Measurements from ENCODE around the gene SERPINB5.

The SERPINB5 gene

DNA sequence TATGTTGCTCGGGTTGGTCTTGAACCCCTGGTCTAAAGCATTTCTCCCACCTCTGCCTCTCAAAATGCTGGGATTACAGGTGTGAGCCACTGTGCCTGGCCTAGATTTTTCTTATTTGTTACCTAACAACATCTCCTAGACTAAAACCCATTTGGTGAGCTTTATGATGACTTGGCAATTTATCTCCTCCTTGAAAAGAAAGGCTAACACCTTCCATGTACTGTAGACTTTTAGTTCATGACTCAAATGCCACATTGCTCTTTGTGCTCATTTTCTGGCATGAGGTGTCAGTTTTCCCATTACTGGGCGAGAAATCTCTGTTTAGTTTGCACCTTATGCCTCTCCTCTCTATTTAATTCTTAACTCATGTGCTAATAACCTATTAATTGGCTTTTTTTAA lies 12.3 kb upstream of the SERPINB5 start:
- H3K27ac ChIP-seq (ENCODE audit: insufficient read depth in 1 of 2, low read depth in 1 of 2, low read length in 2 of 2, poor library complexity in 1 of 2, severe bottlenecking in 2 of 2) = no peak overlapping the region
- H3K4me1 ChIP-seq (ENCODE audit: control extremely low read depth in 1 of 4, control insufficient read depth in 4 of 4, insufficient read depth in 4 of 4, low read length in 3 of 4) = no peaks in the 10 kb centered on the region
- no peaks in the 10 kb centered on the region for H3K36me3 ChIP-seq (ENCODE audit: control insufficient read depth in 4 of 4, insufficient read depth in 4 of 4, low read length in 3 of 4)
- H3K4me3 ChIP-seq (ENCODE audit: control insufficient read depth in 1 of 7, extremely low read depth in 1 of 7, insufficient read depth in 4 of 7, low read depth in 2 of 7, low read length in 6 of 7) = no peak overlapping the region
- CTCF ChIA-PET = interaction anchor here (0.7 kb wide), 1 partner anchor 28 kb away, joined by 3 read pairs; no protein-coding TSS in a partner anchor
- peak in 1 of 3 donors; percentile 4 for DNase-seq
- POLR2A ChIA-PET = no interaction called here
- H3K9me3 ChIP-seq (ENCODE audit: control extremely low read depth in 1 of 5, control insufficient read depth in 4 of 5, insufficient read depth in 2 of 5, low read depth in 1 of 5, low read length in 4 of 5) = peaks cover 0 to under 1% (median 0%) of the 10 kb centered on the region in 5 experiments
- no peaks in the 10 kb centered on the region for H3K27me3 ChIP-seq (replicated peaks in 2 of 5; ENCODE audit: control insufficient read depth in 4 of 5, insufficient read depth in 5 of 5, low read length in 4 of 5)
- WGBS (ENCODE audit: insufficient coverage) = 92% methylated on average over 2 of the region's 2 CpGs

DNA sequence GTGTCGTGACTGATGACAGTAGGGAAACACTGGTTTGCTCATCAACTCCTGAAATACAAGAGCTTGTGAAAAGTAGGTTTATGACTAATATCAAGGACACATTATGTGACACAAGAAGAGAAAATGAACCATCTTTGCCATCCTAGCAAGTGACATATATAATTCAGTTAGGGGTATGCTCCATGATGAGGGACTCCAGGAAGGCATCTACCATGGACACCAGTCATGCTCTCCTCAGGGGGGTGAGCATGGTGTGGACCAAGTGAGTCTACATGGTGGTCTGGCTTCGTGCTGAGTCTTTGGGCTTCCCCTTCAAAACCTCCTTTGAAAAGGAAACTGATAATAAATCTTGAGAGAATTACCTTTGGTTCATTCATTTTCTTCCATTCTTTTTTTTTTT lies 11.7 kb upstream of the SERPINB5 start:
- WGBS (ENCODE audit: insufficient coverage) = no CpG with 5 or more reads among the region's 2 CpGs
- CTCF ChIA-PET = no interaction called here

DNA sequence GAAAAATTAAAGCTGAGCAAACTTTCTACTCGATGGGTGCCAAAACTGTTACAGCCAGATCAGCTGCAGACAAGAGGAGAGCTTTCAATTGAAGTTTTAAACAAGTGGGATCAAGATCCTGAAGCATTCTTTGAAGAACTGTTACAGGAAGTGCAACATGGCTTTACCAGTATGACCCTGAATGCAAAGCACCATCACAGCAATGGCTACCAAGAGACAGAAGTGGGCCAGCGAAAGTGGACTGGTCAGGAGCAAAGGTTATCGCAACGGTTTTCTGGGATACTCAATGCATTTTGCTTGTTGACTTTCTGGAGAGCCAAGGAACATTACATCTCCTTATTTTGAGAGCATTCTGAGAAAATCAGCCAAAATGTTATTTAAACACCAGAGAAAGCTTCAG lies 9.1 kb upstream of the SERPINB5 start:
- Histone ChIP-seq H3K36me3 (ENCODE audit: control insufficient read depth in 4 of 4, insufficient read depth in 4 of 4, low read length in 3 of 4) (no peaks in the 10 kb centered on the region), H3K27ac (ENCODE audit: insufficient read depth in 1 of 2, low read depth in 1 of 2, low read length in 2 of 2, poor library complexity in 1 of 2, severe bottlenecking in 2 of 2) (no peak overlapping the region), H3K27me3 (replicated peaks in 2 of 5; ENCODE audit: control insufficient read depth in 4 of 5, insufficient read depth in 5 of 5, low read length in 4 of 5) (no peaks in the 10 kb centered on the region), H3K4me1 (ENCODE audit: control extremely low read depth in 1 of 4, control insufficient read depth in 4 of 4, insufficient read depth in 4 of 4, low read length in 3 of 4) (no peaks in the 10 kb centered on the region), H3K9me3 (ENCODE audit: control extremely low read depth in 1 of 5, control insufficient read depth in 4 of 5, insufficient read depth in 2 of 5, low read depth in 1 of 5, low read length in 4 of 5) (no peaks in the 10 kb centered on the region), H3K4me3 (ENCODE audit: control insufficient read depth in 1 of 7, extremely low read depth in 1 of 7, insufficient read depth in 4 of 7, low read depth in 2 of 7, low read length in 6 of 7) (no peak overlapping the region)
- ChIA-PET POLR2A (no interaction called here), CTCF (interaction anchor here (1.3 kb wide), 1 partner anchor 15 kb away, joined by 5 read pairs; no protein-coding TSS in a partner anchor)
- no peak for DNase-seq
- 100% methylated on average over 4 of the region's 4 CpGs for whole genome bisulfite sequencing (ENCODE audit: insufficient coverage)

More for the DNA sequence above, 11.7 kb upstream of the SERPINB5 start:
- no peaks in the 10 kb centered on the region for H3K27me3 ChIP-seq (replicated peaks in 2 of 5; ENCODE audit: control insufficient read depth in 4 of 5, insufficient read depth in 5 of 5, low read length in 4 of 5)
- POLR2A ChIA-PET = no interaction called here
- H3K27ac ChIP-seq (ENCODE audit: insufficient read depth in 1 of 2, low read depth in 1 of 2, low read length in 2 of 2, poor library complexity in 1 of 2, severe bottlenecking in 2 of 2) = no peak overlapping the region
- H3K4me3 ChIP-seq (ENCODE audit: control insufficient read depth in 1 of 7, extremely low read depth in 1 of 7, insufficient read depth in 4 of 7, low read depth in 2 of 7, low read length in 6 of 7) = no peak overlapping the region
- no peak for DNase-seq
- no peaks in the 10 kb centered on the region for H3K4me1 ChIP-seq (ENCODE audit: control extremely low read depth in 1 of 4, control insufficient read depth in 4 of 4, insufficient read depth in 4 of 4, low read length in 3 of 4)
- H3K36me3 ChIP-seq (ENCODE audit: control insufficient read depth in 4 of 4, insufficient read depth in 4 of 4, low read length in 3 of 4) = no peaks in the 10 kb centered on the region
- H3K9me3 ChIP-seq (ENCODE audit: control extremely low read depth in 1 of 5, control insufficient read depth in 4 of 5, insufficient read depth in 2 of 5, low read depth in 1 of 5, low read length in 4 of 5) = no peaks in the 10 kb centered on the region

- Histone ChIP-seq H3K27ac (ENCODE audit: insufficient read depth in 1 of 2, low read depth in 1 of 2, low read length in 2 of 2, poor library complexity in 1 of 2, severe bottlenecking in 2 of 2) (no peak overlapping the region), H3K27me3 (replicated peaks in 2 of 5; ENCODE audit: control insufficient read depth in 4 of 5, insufficient read depth in 5 of 5, low read length in 4 of 5) (no peaks in the 10 kb centered on the region), H3K4me1 (ENCODE audit: control extremely low read depth in 1 of 4, control insufficient read depth in 4 of 4, insufficient read depth in 4 of 4, low read length in 3 of 4) (no peaks in the 10 kb centered on the region), H3K4me3 (ENCODE audit: control insufficient read depth in 1 of 7, extremely low read depth in 1 of 7, insufficient read depth in 4 of 7, low read depth in 2 of 7, low read length in 6 of 7) (no peak overlapping the region), H3K36me3 (ENCODE audit: control insufficient read depth in 4 of 4, insufficient read depth in 4 of 4, low read length in 3 of 4) (no peaks in the 10 kb centered on the region), H3K9me3 (ENCODE audit: control extremely low read depth in 1 of 5, control insufficient read depth in 4 of 5, insufficient read depth in 2 of 5, low read depth in 1 of 5, low read length in 4 of 5) (no peaks in the 10 kb centered on the region)
- WGBS (ENCODE audit: insufficient coverage) = 100% methylated on average over 1 of the region's 3 CpGs
- no peak for DNase-seq
- ChIA-PET CTCF (interaction anchor here (1.3 kb wide), 1 partner anchor 15 kb away, joined by 5 read pairs; no protein-coding TSS in a partner anchor), POLR2A (no interaction called here)
These were observed 8.2 kb upstream of the SERPINB5 start for GRCh38 chr18:63468575-63468974.

- H3K27me3 ChIP-seq (replicated peaks in 2 of 5; ENCODE audit: control insufficient read depth in 4 of 5, insufficient read depth in 5 of 5, low read length in 4 of 5) = no peaks in the 10 kb centered on the region
- no peaks in the 10 kb centered on the region for H3K36me3 ChIP-seq (ENCODE audit: control insufficient read depth in 4 of 4, insufficient read depth in 4 of 4, low read length in 3 of 4)
- DNase-seq = no peak
- H3K27ac ChIP-seq (ENCODE audit: insufficient read depth in 1 of 2, low read depth in 1 of 2, low read length in 2 of 2, poor library complexity in 1 of 2, severe bottlenecking in 2 of 2) = no peak overlapping the region
- H3K4me1 ChIP-seq (ENCODE audit: control extremely low read depth in 1 of 4, control insufficient read depth in 4 of 4, insufficient read depth in 4 of 4, low read length in 3 of 4) = no peaks in the 10 kb centered on the region
- POLR2A ChIA-PET = no interaction called here
- H3K4me3 ChIP-seq (ENCODE audit: control insufficient read depth in 1 of 7, extremely low read depth in 1 of 7, insufficient read depth in 4 of 7, low read depth in 2 of 7, low read length in 6 of 7) = no peak overlapping the region
- CTCF ChIA-PET = no interaction called here
- 96% methylated on average over 12 of the region's 12 CpGs for WGBS (ENCODE audit: insufficient coverage)
- no peaks in the 10 kb centered on the region for H3K9me3 ChIP-seq (ENCODE audit: control extremely low read depth in 1 of 5, control insufficient read depth in 4 of 5, insufficient read depth in 2 of 5, low read depth in 1 of 5, low read length in 4 of 5)
These were observed 6.0 kb upstream of the SERPINB5 start for GRCh38 chr18:63470751-63471150.

GRCh38 chr18:63472380-63472779 lies 4.4 kb upstream of the SERPINB5 start:
- H3K4me3 ChIP-seq (ENCODE audit: control insufficient read depth in 1 of 7, extremely low read depth in 1 of 7, insufficient read depth in 4 of 7, low read depth in 2 of 7, low read length in 6 of 7) = no peak overlapping the region
- H3K36me3 ChIP-seq (ENCODE audit: control insufficient read depth in 4 of 4, insufficient read depth in 4 of 4, low read length in 3 of 4) = no peaks in the 10 kb centered on the region
- no peak overlapping the region for H3K27ac ChIP-seq (ENCODE audit: insufficient read depth in 1 of 2, low read depth in 1 of 2, low read length in 2 of 2, poor library complexity in 1 of 2, severe bottlenecking in 2 of 2)
- H3K9me3 ChIP-seq (ENCODE audit: control extremely low read depth in 1 of 5, control insufficient read depth in 4 of 5, insufficient read depth in 2 of 5, low read depth in 1 of 5, low read length in 4 of 5) = no peaks in the 10 kb centered on the region
- ChIA-PET POLR2A (no interaction called here), CTCF (interaction anchor here (1.2 kb wide), 1 partner anchor 111 kb away, joined by 3 read pairs; no protein-coding TSS in a partner anchor)
- no peaks in the 10 kb centered on the region for H3K27me3 ChIP-seq (replicated peaks in 2 of 5; ENCODE audit: control insufficient read depth in 4 of 5, insufficient read depth in 5 of 5, low read length in 4 of 5)
- WGBS (ENCODE audit: insufficient coverage) = 96% methylated on average over 4 of the region's 5 CpGs
- H3K4me1 ChIP-seq (ENCODE audit: control extremely low read depth in 1 of 4, control insufficient read depth in 4 of 4, insufficient read depth in 4 of 4, low read length in 3 of 4) = no peaks in the 10 kb centered on the region
- DNase-seq = no peak

- CTCF ChIA-PET = no interaction called here
- no peak for DNase-seq
- WGBS (ENCODE audit: insufficient coverage) = 96% methylated on average over 7 of the region's 7 CpGs
- Histone ChIP-seq H3K4me3 (ENCODE audit: control insufficient read depth in 1 of 7, extremely low read depth in 1 of 7, insufficient read depth in 4 of 7, low read depth in 2 of 7, low read length in 6 of 7) (no peak overlapping the region), H3K27ac (ENCODE audit: insufficient read depth in 1 of 2, low read depth in 1 of 2, low read length in 2 of 2, poor library complexity in 1 of 2, severe bottlenecking in 2 of 2) (no peak overlapping the region), H3K9me3 (ENCODE audit: control extremely low read depth in 1 of 5, control insufficient read depth in 4 of 5, insufficient read depth in 2 of 5, low read depth in 1 of 5, low read length in 4 of 5) (no peaks in the 10 kb centered on the region), H3K4me1 (ENCODE audit: control extremely low read depth in 1 of 4, control insufficient read depth in 4 of 4, insufficient read depth in 4 of 4, low read length in 3 of 4) (peaks cover 0 to 4% (median 1%) of the 10 kb centered on the region in 4 experiments), H3K36me3 (ENCODE audit: control insufficient read depth in 4 of 4, insufficient read depth in 4 of 4, low read length in 3 of 4) (no peaks in the 10 kb centered on the region), H3K27me3 (replicated peaks in 2 of 5; ENCODE audit: control insufficient read depth in 4 of 5, insufficient read depth in 5 of 5, low read length in 4 of 5) (peaks cover 0 to 2% (median 0%) of the 10 kb centered on the region in 5 experiments)
- POLR2A ChIA-PET = interaction anchor here (0.6 kb wide), 1 partner anchor 14 kb away, joined by 3 read pairs; no protein-coding TSS in a partner anchor
These were observed 442 bp downstream of the SERPINB5 start for GRCh38 chr18:63477200-63477599.

All from common myeloid progenitor, CD34-positive (primary cell).